Measurements from ENCODE around the gene SBF2. TPM values are rescaled to one million over a fixed set of nuclear protein-coding genes. Genes with fewer than 3 reads are reported as not detected.
A peak's percentile ranks its signal among the peaks of the same experiment; 100 is the strongest.

The SBF2 gene
- total RNA-seq = 10 to 100 TPM; 15.3 to 33.9 (median 21.5) TPM
- 10 to 100 TPM; 10.4 to 12.5 TPM for polyA plus RNA-seq
- long read RNA-seq, donor 1, full-length matches to known transcripts = 1 of 8 reads
- long read RNA-seq, donor 1, partial matches to known transcripts = 3 of 8 reads
- long read RNA-seq, donor 1, other reads (novel, unspliced or antisense) = 4 of 8 reads
- long read RNA-seq, donor 2, partial matches to known transcripts = 4 of 5 reads
- long read RNA-seq, donor 2, other reads (novel, unspliced or antisense) = 1 of 5 reads
- long read RNA-seq, donor 3, partial matches to known transcripts = 3 of 7 reads
- long read RNA-seq, donor 3, other reads (novel, unspliced or antisense) = 4 of 7 reads

- intact Hi-C loops (cut with DNase I) = loop anchor here in 3 of 10 donors (2.0 to 10.0 kb wide), 4 partner anchors 29 to 179 kb away; no protein-coding TSS in a partner anchor
- ATAC-seq (peak; percentile 90 to 96 (median 92)), DNase-seq (peak; percentile 87 to 95 (median 89))
- peak within 1 kb of the TSS; percentile 90 to 99 (median 97) for H3K27ac ChIP-seq
- peaks cover 0 to 7% (median 0%) of the 10 kb centered on the region in 9 donors for H3K36me3 ChIP-seq
- WGBS, 4 donors = 0 to 1% (median 0%) methylated on average over 19 to 81 of the region's 81 CpGs
- H3K9me3 ChIP-seq = no peaks in the 10 kb centered on the region
- H3K27me3 ChIP-seq = no peaks in the 10 kb centered on the region
- H3K4me3 ChIP-seq = peak within 1 kb of the TSS; percentile 74 to 98 (median 96)
- TF ChIP-seq CTCF (IDR thresholded peaks at IDR 0.05) = no peak
- peak in 1 of 2 donors; percentile 62 for TF ChIP-seq POLR2A (IDR thresholded peaks at IDR 0.05)
- peaks cover 0 to 62% (median 16%) of the 10 kb centered on the region in 12 donors for H3K4me1 ChIP-seq
These were observed at the start of gene SBF2 for GRCh38 chr11:10293423-10294289. TSS of gene SBF2 (minus strand) at chr11:10294219. CDS start at chr11:10294069, 150 bp downstream.

GRCh38 chr11:10338287-10338686 lies 44.3 kb upstream of the SBF2 start:
- no peak overlapping the region for H3K4me3 ChIP-seq
- intact Hi-C loops (cut with DNase I) = loop anchor here in 1 of 10 donors (10.0 kb wide), 1 partner anchor 57 kb away; no protein-coding TSS in a partner anchor
- ATAC-seq = no peak
- H3K27ac ChIP-seq = no peak overlapping the region
- DNase-seq = no peak
- TF ChIP-seq POLR2A (IDR thresholded peaks at IDR 0.05) (no peak), CTCF (IDR thresholded peaks at IDR 0.05) (no peak)
- no peaks in the 10 kb centered on the region for H3K36me3 ChIP-seq
- no peaks in the 10 kb centered on the region for H3K9me3 ChIP-seq
- H3K4me1 ChIP-seq = no peaks in the 10 kb centered on the region
- H3K27me3 ChIP-seq = no peaks in the 10 kb centered on the region

GRCh38 chr11:10333490-10333889 lies 39.5 kb upstream of the SBF2 start:
- DNase-seq = no peak
- Histone ChIP-seq H3K36me3 (no peaks in the 10 kb centered on the region), H3K4me3 (no peak overlapping the region), H3K4me1 (peaks cover 0 to 17% (median 7%) of the 10 kb centered on the region in 12 donors), H3K9me3 (no peaks in the 10 kb centered on the region), H3K27me3 (no peaks in the 10 kb centered on the region), H3K27ac (no peak overlapping the region)
- intact Hi-C loops (cut with DNase I) = loop anchor here in 1 of 10 donors (10.0 kb wide), 1 partner anchor 61 kb away; no protein-coding TSS in a partner anchor
- ATAC-seq = no peak
- TF ChIP-seq CTCF (IDR thresholded peaks at IDR 0.05) = no peak
- no peak for TF ChIP-seq POLR2A (IDR thresholded peaks at IDR 0.05)
- WGBS, 4 donors = 67 to 79% (median 70%) methylated on average over 1 of the region's 1 CpG
